Body of pancreas (tissue), 4 donors: Measurements from ENCODE around the gene SCCPDH.

ENCODE experiments used
- CTCF ChIP-seq, 7 experiments: fragments of 450-650 bp in 4 of 7; fragments of 200-600 bp in 3 of 7; sonication (generic) in 3 of 7; IDR thresholded peaks; one replicate each; pipeline ENCODE4 v1.5.1; 2016 to 2019; ENCODE audit warnings: antibody characterized with exemption in 7 of 7
- POLR2A ChIP-seq, 3 donors: fragments of 450-650 bp; IDR thresholded peaks; one replicate each; pipeline ENCODE4 v1.6.1; 2016; ENCODE audit warnings: antibody characterized with exemption in 3 of 3, mild to moderate bottlenecking in 2 of 3

GRCh38 chr1:246788895-246789338 is 64.7 kb downstream of the SCCPDH start:
- TF ChIP-seq CTCF (IDR thresholded peaks at IDR 0.05) (no peak), POLR2A (IDR thresholded peaks at IDR 0.05) (no peak)
